Measurements from ENCODE around the gene CACNB4. TPM values are rescaled to one million over a fixed set of nuclear protein-coding genes. Genes with fewer than 3 reads are reported as not detected.
A peak's percentile ranks its signal among the peaks of the same experiment; 100 is the strongest.
"Not testable (repeated sequence)": the region's sequence is repeated elsewhere in the genome, so short reads cannot be mapped to it uniquely, and the experiment has no call there.

CACNB4 gene
- 1.8 TPM for polyA plus RNA-seq
- long read RNA-seq, donor 1, full-length matches to known transcripts: 1 of 1 reads
- long read RNA-seq, donor 1, partial matches to known transcripts: 0 of 1 reads
- long read RNA-seq, donor 1, other reads (novel, unspliced or antisense): 0 of 1 reads
- long read RNA-seq, donor 2: 0 reads
- long read RNA-seq, donor 3: 0 reads
- long read RNA-seq, donor 4: 0 reads
- long read RNA-seq, donor 5: 0 reads
- long read RNA-seq, donor 6: 0 reads
- long read RNA-seq, donor 7, full-length matches to known transcripts: 3 of 3 reads
- long read RNA-seq, donor 7, partial matches to known transcripts: 0 of 3 reads
- long read RNA-seq, donor 7, other reads (novel, unspliced or antisense): 0 of 3 reads
- long read RNA-seq, donor 8: 0 reads
- long read RNA-seq, donor 9: 0 reads
- long read RNA-seq, donor 10, full-length matches to known transcripts: 2 of 2 reads
- long read RNA-seq, donor 10, partial matches to known transcripts: 0 of 2 reads
- long read RNA-seq, donor 10, other reads (novel, unspliced or antisense): 0 of 2 reads
- long read RNA-seq, donor 11: 0 reads

DNA sequence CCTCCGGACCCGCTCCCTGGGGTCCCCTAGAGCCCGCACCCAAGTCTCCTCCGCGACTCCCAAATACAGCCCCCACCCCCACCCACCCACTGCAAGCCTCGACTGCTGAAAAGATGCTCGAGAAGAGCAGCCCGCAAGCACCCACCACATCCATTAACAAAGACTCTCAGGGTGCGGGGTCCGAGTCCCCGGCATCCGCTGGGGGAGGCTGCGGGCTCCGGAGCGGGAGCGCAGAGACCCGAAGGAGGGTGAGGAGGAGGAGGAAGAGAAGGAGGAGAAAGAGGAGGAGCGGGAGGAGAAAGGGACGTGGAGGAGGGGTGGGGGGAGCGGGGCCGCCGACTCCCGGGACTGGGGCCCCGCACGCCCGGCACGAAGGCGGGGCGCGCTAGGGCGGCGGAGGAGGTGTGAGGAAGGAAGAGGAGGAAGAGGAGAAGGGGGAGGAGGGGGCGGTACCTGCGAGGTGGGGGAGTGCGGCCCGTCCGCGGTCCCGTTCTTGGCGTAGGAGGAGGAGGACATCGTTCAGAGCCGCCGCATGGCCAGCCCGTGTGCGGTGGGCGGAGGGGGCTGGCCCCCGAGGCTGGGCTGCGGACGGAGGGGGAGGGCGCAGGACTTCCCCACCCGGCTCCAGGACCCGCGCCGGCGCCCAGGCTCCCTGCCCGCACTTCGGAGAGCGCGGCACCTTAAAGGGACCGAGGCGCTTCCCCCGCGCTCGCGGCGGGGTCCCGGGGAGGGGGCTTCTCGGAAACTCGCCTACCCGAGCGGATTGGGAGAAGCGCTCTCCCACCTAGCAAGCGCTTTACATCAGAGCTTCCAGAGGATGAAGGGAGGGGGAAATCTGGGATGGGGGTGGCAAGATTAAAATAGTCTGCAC, at the start of gene CACNB4:
Gene CACNB4, minus strand, starts transcription at position 549 of the 871 bp plus-strand sequence.
- DNase-seq: peak in 1 of 2 donors; percentile 9
- H3K27me3 ChIP-seq (ENCODE audit: control insufficient read depth, insufficient read depth, low read length): peaks cover 63% of the 10 kb centered on the region
- H3K4me3 ChIP-seq (ENCODE audit: low read length): peak within 1 kb of the TSS; percentile 42
- H3K4me1 ChIP-seq (ENCODE audit: control insufficient read depth, insufficient read depth, low read length): peaks cover 8% of the 10 kb centered on the region
- no peaks in the 10 kb centered on the region for H3K9me3 ChIP-seq (ENCODE audit: control insufficient read depth, low read depth, low read length)
- H3K27ac ChIP-seq (ENCODE audit: low read length): no peak within 1 kb of the TSS
- H3K36me3 ChIP-seq (ENCODE audit: control insufficient read depth, insufficient read depth, low read length): no peaks in the 10 kb centered on the region
- WGBS (ENCODE audit: insufficient coverage, low lambda C conversion rate): no CpG with 5 or more reads among the region's 73 CpGs

DNA sequence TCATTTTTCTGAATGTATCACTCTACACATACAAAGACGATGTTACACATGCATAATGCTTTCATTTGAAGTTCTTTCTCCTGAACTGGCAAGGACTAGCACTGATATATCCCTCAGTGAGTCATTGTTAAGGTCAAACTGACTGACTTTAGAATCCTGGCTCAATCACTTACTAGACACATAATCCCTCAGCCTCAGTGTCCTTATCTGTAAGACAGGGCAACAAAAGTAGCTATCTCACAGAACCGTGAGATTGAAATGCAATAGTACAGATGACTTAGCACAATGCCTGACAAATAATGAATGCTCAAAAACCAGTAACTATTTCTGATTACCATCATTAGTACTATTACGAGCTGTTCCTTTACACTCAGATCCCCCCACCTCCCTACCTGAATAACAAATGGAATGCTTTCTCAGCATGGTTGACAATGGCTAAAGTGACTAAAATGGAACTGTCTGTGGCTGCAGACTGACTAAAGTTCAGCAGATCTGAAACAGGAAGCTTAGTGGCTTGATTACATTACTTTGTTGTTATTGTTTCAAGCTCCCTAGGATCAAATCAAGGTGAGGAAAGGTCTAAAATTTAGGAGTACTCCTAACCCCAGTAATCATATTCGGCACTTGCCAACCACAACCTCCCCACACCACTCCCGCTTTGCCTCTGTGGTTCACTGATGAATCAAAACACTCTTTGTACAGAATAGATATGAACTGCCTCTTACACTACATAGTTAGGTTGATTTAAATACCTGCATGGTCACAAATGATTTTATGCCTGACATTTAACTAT, 35.8 kb upstream of the CACNB4 start:
- no peaks in the 10 kb centered on the region for H3K27me3 ChIP-seq (ENCODE audit: control insufficient read depth, insufficient read depth, low read length)
- H3K4me1 ChIP-seq (ENCODE audit: control insufficient read depth, insufficient read depth, low read length): peaks cover 8% of the 10 kb centered on the region
- peaks cover 8% of the 10 kb centered on the region for H3K36me3 ChIP-seq (ENCODE audit: control insufficient read depth, insufficient read depth, low read length)
- WGBS (ENCODE audit: insufficient coverage, low lambda C conversion rate): 86% methylated on average over 1 of the region's 5 CpGs
- no peaks in the 10 kb centered on the region for H3K9me3 ChIP-seq (ENCODE audit: control insufficient read depth, low read depth, low read length)
- peak overlapping the region; percentile 69 for H3K27ac ChIP-seq (ENCODE audit: low read length)
- peak; percentile 56 to 79 for DNase-seq
- no peak overlapping the region for H3K4me3 ChIP-seq (ENCODE audit: low read length)

DNA sequence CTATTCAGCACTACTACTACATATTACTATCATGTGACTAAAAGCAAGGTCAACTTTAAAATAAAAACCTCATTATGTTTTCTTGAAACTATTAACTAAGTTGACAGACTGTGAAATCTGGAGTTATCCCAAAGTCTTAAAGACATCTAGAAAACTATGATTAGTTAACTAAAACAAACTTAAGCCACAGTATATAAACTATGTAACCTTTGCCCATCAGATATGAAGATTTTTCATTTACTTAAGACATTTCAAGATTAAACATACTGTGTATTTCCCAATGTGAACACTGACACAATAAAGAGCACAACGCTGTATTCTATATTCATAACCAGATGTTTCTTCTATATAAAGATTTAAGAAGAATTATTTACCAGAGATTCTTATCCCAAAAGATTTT, 33.5 kb upstream of the CACNB4 start:
- no peaks in the 10 kb centered on the region for H3K27me3 ChIP-seq (ENCODE audit: control insufficient read depth, insufficient read depth, low read length)
- no peaks in the 10 kb centered on the region for H3K9me3 ChIP-seq (ENCODE audit: control insufficient read depth, low read depth, low read length)
- H3K36me3 ChIP-seq (ENCODE audit: control insufficient read depth, insufficient read depth, low read length): peaks cover 6% of the 10 kb centered on the region
- peaks cover 8% of the 10 kb centered on the region for H3K4me1 ChIP-seq (ENCODE audit: control insufficient read depth, insufficient read depth, low read length)
- no peak overlapping the region for H3K4me3 ChIP-seq (ENCODE audit: low read length)
- WGBS (ENCODE audit: insufficient coverage, low lambda C conversion rate): 20% methylated on average over 1 of the region's 1 CpG
- peak overlapping the region; percentile 9 for H3K27ac ChIP-seq (ENCODE audit: low read length)
- DNase-seq: peak in 1 of 2 donors; percentile 41

- no peak for DNase-seq
- Histone ChIP-seq H3K9me3 (ENCODE audit: control insufficient read depth, low read depth, low read length) (no peaks in the 10 kb centered on the region), H3K27ac (ENCODE audit: low read length) (no peak overlapping the region), H3K4me3 (ENCODE audit: low read length) (no peak overlapping the region), H3K4me1 (ENCODE audit: control insufficient read depth, insufficient read depth, low read length) (peaks cover 4% of the 10 kb centered on the region), H3K36me3 (ENCODE audit: control insufficient read depth, insufficient read depth, low read length) (peaks cover 18% of the 10 kb centered on the region), H3K27me3 (ENCODE audit: control insufficient read depth, insufficient read depth, low read length) (no peaks in the 10 kb centered on the region)
These were observed 28.8 kb upstream of the CACNB4 start for GRCh38 chr2:152127628-152128027.

GRCh38 chr2:152126664-152127063, 27.8 kb upstream of the CACNB4 start:
- no peak for DNase-seq
- no peaks in the 10 kb centered on the region for H3K27me3 ChIP-seq (ENCODE audit: control insufficient read depth, insufficient read depth, low read length)
- no peaks in the 10 kb centered on the region for H3K9me3 ChIP-seq (ENCODE audit: control insufficient read depth, low read depth, low read length)
- H3K27ac ChIP-seq (ENCODE audit: low read length): no peak overlapping the region
- WGBS (ENCODE audit: insufficient coverage, low lambda C conversion rate): no CpG with 5 or more reads among the region's 4 CpGs
- H3K4me1 ChIP-seq (ENCODE audit: control insufficient read depth, insufficient read depth, low read length): no peaks in the 10 kb centered on the region
- peaks cover 20% of the 10 kb centered on the region for H3K36me3 ChIP-seq (ENCODE audit: control insufficient read depth, insufficient read depth, low read length)
- no peak overlapping the region for H3K4me3 ChIP-seq (ENCODE audit: low read length)

DNA sequence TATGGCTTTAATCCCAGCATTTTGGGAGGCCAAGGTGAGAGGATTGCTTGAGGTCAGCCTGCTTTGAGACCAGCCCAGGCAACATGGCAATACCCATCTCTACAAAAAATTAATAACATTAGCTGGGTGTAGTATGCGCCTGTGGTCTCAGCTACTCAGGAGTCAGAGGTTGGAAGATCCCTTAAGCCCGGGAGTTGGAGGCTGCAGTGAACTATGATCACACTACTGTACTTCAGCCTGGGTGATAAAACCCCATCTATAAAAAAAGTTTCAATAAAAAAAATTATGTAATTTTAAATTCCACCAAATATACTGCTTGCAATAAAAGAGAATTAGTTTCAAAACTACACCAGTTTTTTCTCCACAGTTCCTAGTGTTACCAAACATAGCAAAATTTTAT, 23.3 kb upstream of the CACNB4 start:
- Histone ChIP-seq H3K36me3 (ENCODE audit: control insufficient read depth, insufficient read depth, low read length) (peaks cover 23% of the 10 kb centered on the region), H3K4me1 (ENCODE audit: control insufficient read depth, insufficient read depth, low read length) (no peaks in the 10 kb centered on the region), H3K27me3 (ENCODE audit: control insufficient read depth, insufficient read depth, low read length) (no peaks in the 10 kb centered on the region), H3K27ac (ENCODE audit: low read length) (no peak overlapping the region), H3K4me3 (ENCODE audit: low read length) (no peak overlapping the region), H3K9me3 (ENCODE audit: control insufficient read depth, low read depth, low read length) (no peaks in the 10 kb centered on the region)
- WGBS (ENCODE audit: insufficient coverage, low lambda C conversion rate): 20% methylated on average over 1 of the region's 2 CpGs
- peak in 1 of 2 donors; percentile 24 for DNase-seq

- no peak for DNase-seq
- Histone ChIP-seq H3K4me1 (ENCODE audit: control insufficient read depth, insufficient read depth, low read length) (no peaks in the 10 kb centered on the region), H3K36me3 (ENCODE audit: control insufficient read depth, insufficient read depth, low read length) (peaks cover 22% of the 10 kb centered on the region), H3K27me3 (ENCODE audit: control insufficient read depth, insufficient read depth, low read length) (no peaks in the 10 kb centered on the region), H3K27ac (ENCODE audit: low read length) (no peak overlapping the region), H3K4me3 (ENCODE audit: low read length) (no peak overlapping the region), H3K9me3 (ENCODE audit: control insufficient read depth, low read depth, low read length) (no peaks in the 10 kb centered on the region)
- WGBS (ENCODE audit: insufficient coverage, low lambda C conversion rate): no CpG with 5 or more reads among the region's 1 CpG
These were observed 21.6 kb upstream of the CACNB4 start for GRCh38 chr2:152120430-152120829.

DNA sequence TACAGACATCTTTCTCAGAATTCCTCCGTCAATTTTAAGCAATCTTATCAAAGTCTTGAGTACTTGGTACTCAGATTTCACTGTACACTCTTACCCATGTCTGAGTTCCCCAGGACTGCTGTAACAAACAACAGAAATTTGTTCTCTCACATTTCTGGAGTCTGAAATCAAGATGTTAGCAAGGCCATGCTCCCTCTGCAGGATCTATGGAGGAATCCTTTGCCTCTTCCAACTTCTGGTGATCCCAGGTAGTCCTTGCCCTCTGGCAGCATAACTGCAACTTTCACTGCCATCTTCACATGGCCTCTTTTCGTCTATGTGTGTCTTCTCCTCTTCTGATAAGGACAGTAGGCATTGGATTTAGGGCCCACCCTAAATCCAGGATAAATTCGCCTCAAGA, 17.1 kb upstream of the CACNB4 start:
- no peak for DNase-seq
- Histone ChIP-seq H3K27ac (ENCODE audit: low read length) (no peak overlapping the region), H3K4me3 (ENCODE audit: low read length) (no peak overlapping the region), H3K9me3 (ENCODE audit: control insufficient read depth, low read depth, low read length) (no peaks in the 10 kb centered on the region), H3K4me1 (ENCODE audit: control insufficient read depth, insufficient read depth, low read length) (no peaks in the 10 kb centered on the region), H3K36me3 (ENCODE audit: control insufficient read depth, insufficient read depth, low read length) (peaks cover 6% of the 10 kb centered on the region), H3K27me3 (ENCODE audit: control insufficient read depth, insufficient read depth, low read length) (no peaks in the 10 kb centered on the region)
- 100% methylated on average over 1 of the region's 3 CpGs for WGBS (ENCODE audit: insufficient coverage, low lambda C conversion rate)

GRCh38 chr2:152114366-152114765, 15.5 kb upstream of the CACNB4 start:
- no peaks in the 10 kb centered on the region for H3K4me1 ChIP-seq (ENCODE audit: control insufficient read depth, insufficient read depth, low read length)
- H3K36me3 ChIP-seq (ENCODE audit: control insufficient read depth, insufficient read depth, low read length): no peaks in the 10 kb centered on the region
- DNase-seq: no peak
- H3K4me3 ChIP-seq (ENCODE audit: low read length): no peak overlapping the region
- WGBS (ENCODE audit: insufficient coverage, low lambda C conversion rate): no CpG with 5 or more reads among the region's 3 CpGs
- no peaks in the 10 kb centered on the region for H3K27me3 ChIP-seq (ENCODE audit: control insufficient read depth, insufficient read depth, low read length)
- H3K9me3 ChIP-seq (ENCODE audit: control insufficient read depth, low read depth, low read length): no peaks in the 10 kb centered on the region
- no peak overlapping the region for H3K27ac ChIP-seq (ENCODE audit: low read length)

DNA sequence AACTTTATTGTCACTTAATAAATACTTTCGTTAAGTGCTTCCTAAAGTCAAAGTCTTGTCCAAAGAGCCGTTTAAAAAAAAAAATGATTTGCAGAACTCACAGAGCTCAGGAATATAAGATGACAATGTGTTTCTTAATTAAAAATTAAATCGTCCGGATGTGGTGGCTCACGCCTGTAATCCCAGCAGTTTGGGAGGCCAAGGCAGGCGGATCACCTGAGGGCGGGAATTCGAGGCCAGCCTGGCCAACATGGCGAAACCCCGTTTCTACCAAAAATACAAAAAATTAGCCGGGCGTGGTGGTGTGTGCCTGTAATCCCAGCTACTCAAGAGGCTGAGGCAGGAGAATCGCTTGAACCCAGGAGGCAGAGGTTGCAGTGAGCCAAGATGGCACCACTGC, 8.3 kb upstream of the CACNB4 start:
- H3K27me3 ChIP-seq (ENCODE audit: control insufficient read depth, insufficient read depth, low read length): not testable (repeated sequence)

More for the DNA sequence above, 8.3 kb upstream of the CACNB4 start:
- H3K4me3 ChIP-seq (ENCODE audit: low read length); H3K4me1 ChIP-seq (ENCODE audit: control insufficient read depth, insufficient read depth, low read length); H3K27ac ChIP-seq (ENCODE audit: low read length); H3K36me3 ChIP-seq (ENCODE audit: control insufficient read depth, insufficient read depth, low read length); DNase-seq; H3K9me3 ChIP-seq (ENCODE audit: control insufficient read depth, low read depth, low read length): not testable (repeated sequence)
- no CpG with 5 or more reads among the region's 13 CpGs for WGBS (ENCODE audit: insufficient coverage, low lambda C conversion rate)

All from large intestine (tissue), 12 donors.